Panc1 (cell line): ENCODE measurements around the gene TMEM60.

Source experiments
- CTCF ChIP-seq: fragments of 450-650 bp; IDR thresholded peaks from 2 replicates; pipeline ENCODE4 v1.5.1; 2017; ENCODE audit warnings: mild to moderate bottlenecking
- POLR2AphosphoS5 ChIP-seq: IDR thresholded peaks from 2 replicates; pipeline ENCODE4 v1.6.1; 2012; ENCODE audit warnings: mild to moderate bottlenecking, low read depth, low read length, moderate library complexity
- REST ChIP-seq, 2 experiments: IDR thresholded peaks; 2 replicates each; pipeline ENCODE4 v1.6.1; 2011 to 2012; ENCODE audit warnings: low read depth in 2 of 2, control low read depth in 1 of 2, low read length in 1 of 2, mild to moderate bottlenecking in 1 of 2, moderate library complexity in 1 of 2; ENCODE audit not compliant: insufficient read depth in 1 of 2
- SIN3A ChIP-seq: IDR thresholded peaks from 2 replicates; pipeline ENCODE4 v1.6.1; 2012; ENCODE audit warnings: low read depth, mild to moderate bottlenecking, low read length, moderate library complexity, borderline replicate concordance; ENCODE audit not compliant: insufficient read depth
- TCF7L2 ChIP-seq: IDR thresholded peaks from 2 replicates; pipeline ENCODE4 v1.6.1; 2011; ENCODE audit warnings: mild to moderate bottlenecking, low read depth, low read length, inconsistent platforms

- TF ChIP-seq POLR2AphosphoS5, result no peak
- TF ChIP-seq CTCF, result no peak
- no peak for TF ChIP-seq TCF7L2
- no peak for TF ChIP-seq SIN3A
- peak in 1 of 2 experiments; percentile 71; a peak in 2 of 4 replicates for TF ChIP-seq REST (IDR thresholded peaks at IDR 0.05; ENCODE audit: insufficient read depth in 1 of 2, low read depth in 2 of 2, low read length in 1 of 2)
Observed at GRCh38 chr7:77826300-77826699, 28.1 kb upstream of the TMEM60 start.
